H9 (cell line): ENCODE data around the gene XPR1. TPM values are rescaled to one million over a fixed set of nuclear protein-coding genes. Genes with fewer than 3 reads are reported as not detected.
A peak's percentile ranks its signal among the peaks of the same experiment; 100 is the strongest.

Experiments
- DNase-seq: peaks from one replicate; pipeline ENCODE4 v3.0.0-alpha.2; 2017
- H2AFZ ChIP-seq: one replicate; pipeline ENCODE4 v1.6.1; 2013; ENCODE audit warnings: mild to moderate bottlenecking, low read length, control low read depth, moderate library complexity
- H2AK5ac ChIP-seq: 2 replicates; pipeline ENCODE4 v1.6.1; 2013; ENCODE audit warnings: low read length, control low read depth, mixed read lengths; ENCODE audit not compliant: insufficient read length
- H2BK120ac ChIP-seq: one replicate; pipeline ENCODE4 v1.6.1; 2013; ENCODE audit warnings: low read depth, mild to moderate bottlenecking, low read length, control low read depth, inconsistent platforms; ENCODE audit not compliant: poor library complexity, severe bottlenecking
- H2BK12ac ChIP-seq: 2 replicates; pipeline ENCODE4 v1.6.1; 2013; ENCODE audit warnings: low read length, control low read depth, mixed read lengths, low read depth; ENCODE audit not compliant: insufficient read length
- H2BK15ac ChIP-seq: 2 replicates; pipeline ENCODE4 v1.6.1; 2013; ENCODE audit warnings: low read depth, low read length, control low read depth
- H2BK20ac ChIP-seq: one replicate; pipeline ENCODE4 v1.6.1; 2013; ENCODE audit warnings: low read depth, mild to moderate bottlenecking, low read length, control low read depth, inconsistent platforms; ENCODE audit not compliant: poor library complexity, severe bottlenecking
- H2BK5ac ChIP-seq: 2 replicates; pipeline ENCODE4 v1.6.1; 2013; ENCODE audit warnings: low read length, control low read depth, mixed read lengths; ENCODE audit not compliant: insufficient read length
- H3K14ac ChIP-seq: 2 replicates; pipeline ENCODE4 v1.6.1; 2013; ENCODE audit warnings: low read length, control low read depth; ENCODE audit not compliant: insufficient read depth
- H3K18ac ChIP-seq: 2 replicates; pipeline ENCODE4 v1.6.1; 2013; ENCODE audit warnings: low read depth, mild to moderate bottlenecking, mixed read lengths, low read length, control low read depth; ENCODE audit not compliant: insufficient read length
- H3K23ac ChIP-seq: 2 replicates; pipeline ENCODE4 v1.6.1; 2013; ENCODE audit warnings: low read length, control low read depth, mixed read lengths, low read depth; ENCODE audit not compliant: insufficient read length
- H3K23me2 ChIP-seq: 2 replicates; pipeline ENCODE4 v1.6.1; 2013; ENCODE audit warnings: low read depth, mild to moderate bottlenecking, mixed read lengths, low read length, control low read depth; ENCODE audit not compliant: insufficient read length, poor library complexity, severe bottlenecking
- H3K27ac ChIP-seq: 2 replicates; pipeline ENCODE4 v1.5.1; 2013; ENCODE audit warnings: low read length, control low read depth, mixed read lengths, low read depth; ENCODE audit not compliant: insufficient read length
- H3K27me3 ChIP-seq: 2 replicates; pipeline ENCODE4 v1.6.1; 2013; ENCODE audit warnings: low read length, control low read depth, inconsistent platforms; ENCODE audit not compliant: insufficient read depth
- H3K4ac ChIP-seq: 2 replicates; pipeline ENCODE4 v1.6.1; 2013; ENCODE audit warnings: low read depth, mild to moderate bottlenecking, control low read depth, inconsistent platforms, low read length, moderate library complexity
- H3K4me1 ChIP-seq: 2 replicates; pipeline ENCODE4 v1.6.1; 2013; ENCODE audit warnings: low read length, control low read depth, inconsistent platforms; ENCODE audit not compliant: insufficient read depth
- H3K4me2 ChIP-seq: 2 replicates; pipeline ENCODE4 v1.6.1; 2013; ENCODE audit warnings: low read length, control low read depth, mixed read lengths; ENCODE audit not compliant: insufficient read length, insufficient read depth
- H3K56ac ChIP-seq: 2 replicates; pipeline ENCODE4 v1.6.1; 2013; ENCODE audit warnings: low read depth, mild to moderate bottlenecking, mixed read lengths, low read length, control low read depth; ENCODE audit not compliant: insufficient read length
- H3K79me1 ChIP-seq: 2 replicates; pipeline ENCODE4 v1.6.1; 2013; ENCODE audit warnings: low read depth, mild to moderate bottlenecking, moderate library complexity, low read length, control low read depth, inconsistent platforms; ENCODE audit not compliant: insufficient read depth, poor library complexity, severe bottlenecking
- H3K79me2 ChIP-seq: 2 replicates; pipeline ENCODE4 v1.6.1; 2013; ENCODE audit warnings: low read length, control low read depth, inconsistent platforms; ENCODE audit not compliant: insufficient read depth
- H3K9ac ChIP-seq: 2 replicates; pipeline ENCODE4 v1.6.1; 2013; ENCODE audit warnings: low read length, control low read depth, mixed read lengths; ENCODE audit not compliant: insufficient read length; ENCODE audit errors: extremely low read depth
- H3K9me3 ChIP-seq: one replicate; pipeline ENCODE4 v1.6.1; 2013; ENCODE audit warnings: low read depth, low read length, inconsistent platforms; ENCODE audit not compliant: control insufficient read depth
- H3T11ph ChIP-seq: one replicate; pipeline ENCODE4 v1.6.1; 2013; ENCODE audit warnings: mild to moderate bottlenecking, low read length, control low read depth, inconsistent platforms
- H4K20me1 ChIP-seq: one replicate; pipeline ENCODE4 v1.6.1; 2013; ENCODE audit not compliant: control insufficient read depth, insufficient read length, insufficient read depth
- H4K5ac ChIP-seq: 2 replicates; pipeline ENCODE4 v1.6.1; 2013; ENCODE audit warnings: low read depth, mild to moderate bottlenecking, mixed read lengths, low read length, control low read depth; ENCODE audit not compliant: insufficient read length
- H4K8ac ChIP-seq: replicated peaks from 2 replicates; pipeline ENCODE4 v1.6.1; 2013; ENCODE audit warnings: low read length, control low read depth, mixed read lengths, low read depth; ENCODE audit not compliant: insufficient read length
- H4K91ac ChIP-seq: 2 replicates; pipeline ENCODE4 v1.6.1; 2013; ENCODE audit warnings: low read depth, mild to moderate bottlenecking, moderate library complexity, mixed read lengths, low read length, control low read depth; ENCODE audit not compliant: insufficient read length
- H3K27ac Mint-ChIP-seq, 3 experiments: 2 replicates in 2 of 3; 3 replicates in 1 of 3; pipeline ENCODE4 v1.8.0; 2020 to 2021; ENCODE audit warnings: mixed read lengths in 3 of 3, mild to moderate bottlenecking in 1 of 3, moderate library complexity in 1 of 3
- H3K27me3 Mint-ChIP-seq: 2 replicates; pipeline ENCODE4 v1.8.0; 2021; ENCODE audit warnings: low read depth, mild to moderate bottlenecking, moderate library complexity, mixed read lengths
- H3K36me3 Mint-ChIP-seq, 3 experiments: 2 replicates in 2 of 3; 3 replicates in 1 of 3; pipeline ENCODE4 v1.8.0; 2020 to 2021; ENCODE audit warnings: low read depth in 3 of 3, mixed read lengths in 3 of 3; ENCODE audit not compliant: insufficient read depth in 1 of 3
- H3K4me1 Mint-ChIP-seq, 2 experiments: 2 replicates each; pipeline ENCODE4 v1.8.0; 2020; ENCODE audit warnings: mixed read lengths in 2 of 2
- H3K4me3 Mint-ChIP-seq, 2 experiments: 2 replicates in 1 of 2; 3 replicates in 1 of 2; pipeline ENCODE4 v1.8.0; 2020 to 2021; ENCODE audit warnings: mild to moderate bottlenecking in 2 of 2, mixed read lengths in 2 of 2, moderate library complexity in 1 of 2
- H3K9me3 Mint-ChIP-seq, 2 experiments: 2 replicates in 1 of 2; 3 replicates in 1 of 2; pipeline ENCODE4 v1.8.0; 2020; ENCODE audit warnings: mild to moderate bottlenecking in 2 of 2, mixed read lengths in 2 of 2, moderate library complexity in 1 of 2
- CTCF ChIP-seq: fragments of 200-600 bp; sonication (generic); conservative IDR thresholded peaks from 3 replicates; pipeline ENCODE4 v1.8.0; 2021; ENCODE audit warnings: antibody characterized with exemption, mild to moderate bottlenecking
- WGBS: extraction: QIAGEN DNeasy Blood & Tissue Kit; methylation state at CpG from one replicate; pipeline ENCODE4 v1.1.7; 2013; ENCODE audit warnings: missing lambda C conversion rate, low lambda C conversion rate, mixed read lengths; ENCODE audit not compliant: insufficient read length; ENCODE audit errors: extremely low coverage; 5-methylcytosine and 5-hydroxymethylcytosine counted together
- total RNA-seq: library from RNA; stranded (reverse); gene quantifications from 2 replicates; pipeline ENCODE4 v1.2.1, GENCODE V29; 2021

XPR1 gene
- total RNA-seq, 1 experiment from 2014 or later, result 34.1 TPM

GRCh38 chr1:180720753-180721152 lies 88.9 kb downstream of the XPR1 start:
- H2BK5ac ChIP-seq, result no peak overlapping the region

More at GRCh38 chr1:180720753-180721152, 88.9 kb downstream of the XPR1 start:
- no peaks in the 10 kb centered on the region for H3K4me1 ChIP-seq
- no peak overlapping the region for H4K91ac ChIP-seq
- WGBS, result no CpG with 5 or more reads among the region's 4 CpGs
- no peak overlapping the region for H3K23ac ChIP-seq
- H2BK15ac ChIP-seq, result no peak overlapping the region
- no peaks in the 10 kb centered on the region for H3K27me3 Mint-ChIP-seq
- no peaks in the 10 kb centered on the region for H3K9me3 Mint-ChIP-seq
- H2BK20ac ChIP-seq, result no peak overlapping the region
- no peak overlapping the region for H3K4ac ChIP-seq
- no peaks in the 10 kb centered on the region for H3K23me2 ChIP-seq
- H3K18ac ChIP-seq, result no peak overlapping the region
- H2BK12ac ChIP-seq, result no peak overlapping the region
- no peak overlapping the region for H4K8ac ChIP-seq
- no peaks in the 10 kb centered on the region for H3K27me3 ChIP-seq
- H3K36me3 Mint-ChIP-seq, result no peaks in the 10 kb centered on the region; a peak in 1 of 7 replicates
- H3K9ac ChIP-seq, result no peak overlapping the region
- 0 out of 7 replicates have a peak overlapping the region, but pooled peaks of 1 of the 3 experiments have one; percentile 24 for H3K27ac Mint-ChIP-seq
- no peak overlapping the region for H3K27ac ChIP-seq
- no peaks in the 10 kb centered on the region for H4K20me1 ChIP-seq
- no peak overlapping the region for H2AK5ac ChIP-seq
- H2BK120ac ChIP-seq, result no peak overlapping the region
- no peak overlapping the region for H3T11ph ChIP-seq
- H3K79me2 ChIP-seq, result no peaks in the 10 kb centered on the region
- 0 out of 4 replicates have a peak, but pooled peaks cover 0 to 2% of the 10 kb centered on the region in 2 experiments for H3K4me1 Mint-ChIP-seq
- H3K4me3 Mint-ChIP-seq, result no peak overlapping the region
- H3K9me3 ChIP-seq, result no peaks in the 10 kb centered on the region
- no peak overlapping the region for H4K5ac ChIP-seq
- H3K56ac ChIP-seq, result no peak overlapping the region
- no peak for DNase-seq
- no peak overlapping the region for H3K4me2 ChIP-seq
- no peak overlapping the region for H2AFZ ChIP-seq
- no peak overlapping the region for H3K14ac ChIP-seq
- TF ChIP-seq CTCF, result no peak
- no peaks in the 10 kb centered on the region for H3K79me1 ChIP-seq
